CD1c-positive myeloid dendritic cell (primary cell): ENCODE results near the gene GRB10.

Experiments
- DNase-seq: peaks from one replicate; pipeline ENCODE4 v3.0.0-alpha.2; 2016; ENCODE audit errors: extremely low spot score

GRB10 gene

GRCh38 chr7:50653981-50654425, 128.7 kb downstream of the GRB10 start:
- DNase-seq, result no peak

DNA sequence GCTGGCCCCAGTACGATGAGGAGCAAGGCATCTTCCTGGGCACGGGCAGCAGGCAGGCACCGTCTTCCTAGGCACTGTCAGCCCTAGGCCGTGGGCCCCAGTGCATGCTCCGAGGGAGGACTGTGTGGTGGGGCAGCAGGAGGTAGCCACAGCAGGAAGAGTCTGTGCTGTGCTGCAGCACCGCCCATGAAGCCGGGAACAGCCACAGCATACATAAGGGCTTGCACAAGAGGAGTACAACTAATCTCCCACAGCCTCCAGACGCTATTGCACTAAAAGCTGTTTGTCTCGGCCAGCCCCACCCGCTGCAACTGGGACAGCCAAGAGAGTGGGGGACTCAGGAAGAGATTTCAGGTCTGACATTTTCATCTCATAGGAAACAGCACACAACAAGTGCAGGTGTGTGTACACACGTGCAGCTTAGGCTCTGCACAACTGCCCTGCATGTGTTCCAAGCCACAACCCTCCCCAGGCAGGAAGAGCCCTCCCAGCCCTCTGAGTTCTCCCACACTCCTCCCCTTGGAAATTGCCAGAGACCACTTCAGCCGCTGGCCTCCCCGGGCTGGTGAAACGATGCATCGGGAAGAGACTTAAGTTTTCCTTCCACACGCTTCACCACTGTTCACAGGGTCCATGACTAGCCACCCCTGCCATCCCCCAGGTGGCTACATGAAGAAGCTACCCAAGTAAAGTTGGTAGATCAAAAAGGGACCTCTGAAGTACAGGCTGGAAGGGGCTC, 129.4 kb downstream of the GRB10 start:
- DNase-seq, result no peak

GRCh38 chr7:50652400-50653125, 130.1 kb downstream of the GRB10 start:
- no peak for DNase-seq

- peak; percentile 5 for DNase-seq
Observed at GRCh38 chr7:50651271-50651989, 131.3 kb downstream of the GRB10 start.

- DNase-seq, result no peak
Observed at GRCh38 chr7:50650057-50650664, 132.5 kb downstream of the GRB10 start.

DNA sequence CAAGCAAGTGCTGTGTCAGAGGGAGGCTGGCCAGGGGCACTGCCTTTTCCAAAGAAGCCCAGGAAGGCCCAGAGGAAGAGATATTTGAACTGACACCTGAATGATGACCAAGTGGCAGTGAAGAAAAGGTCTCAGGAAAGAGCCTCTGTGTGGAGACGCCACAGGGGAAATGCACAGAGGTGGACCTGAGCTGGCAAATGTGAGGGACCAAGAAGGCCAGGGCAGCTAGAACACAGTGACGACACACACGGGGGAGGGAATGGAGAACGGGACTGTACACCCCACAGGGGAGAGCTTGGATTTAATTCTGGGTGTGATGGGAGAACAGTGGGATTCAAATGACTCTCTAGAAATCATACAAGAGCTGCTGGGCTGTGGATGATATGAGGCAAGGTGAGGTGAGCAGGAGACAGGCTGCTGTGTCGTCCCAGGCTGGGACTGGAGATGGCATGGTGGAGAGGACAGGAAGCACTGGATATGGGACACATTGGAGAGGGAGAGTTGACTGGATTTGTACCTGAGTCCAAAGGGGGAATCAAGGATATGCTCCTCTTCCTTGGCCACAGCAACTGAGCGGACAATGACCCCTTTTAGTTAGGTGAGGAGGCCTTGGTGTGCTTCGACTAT, 133.3 kb downstream of the GRB10 start:
- DNase-seq, result no peak

DNA sequence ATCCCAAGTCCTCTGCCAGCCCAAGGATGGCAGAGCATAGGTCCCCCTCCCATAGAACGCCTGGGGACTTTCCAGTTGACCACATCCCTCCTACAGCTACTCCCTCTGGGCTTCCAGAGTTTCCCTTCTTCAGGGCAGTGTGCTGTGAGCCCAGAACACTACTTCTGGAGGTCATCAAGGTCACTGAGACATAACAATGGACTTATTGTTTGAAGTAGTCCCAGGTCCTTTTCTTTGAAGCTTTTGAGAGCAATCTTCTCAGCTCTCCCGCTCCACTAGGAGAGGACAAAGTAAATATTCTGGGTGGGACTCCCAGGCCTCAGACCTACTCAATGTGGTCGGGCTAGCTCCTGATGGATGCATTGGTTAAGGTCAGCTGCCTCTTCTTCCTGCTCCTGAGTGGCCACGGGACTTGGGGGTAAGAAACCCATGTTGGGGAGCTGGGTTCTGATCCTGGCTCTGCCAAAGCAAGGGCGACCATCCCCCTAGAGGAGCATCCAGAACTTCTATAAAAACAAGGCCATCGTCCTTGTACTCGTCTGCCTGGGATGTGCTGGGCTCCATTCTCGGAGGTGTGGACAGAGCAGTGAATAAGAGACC, 134.0 kb downstream of the GRB10 start:
- DNase-seq, result no peak

DNA sequence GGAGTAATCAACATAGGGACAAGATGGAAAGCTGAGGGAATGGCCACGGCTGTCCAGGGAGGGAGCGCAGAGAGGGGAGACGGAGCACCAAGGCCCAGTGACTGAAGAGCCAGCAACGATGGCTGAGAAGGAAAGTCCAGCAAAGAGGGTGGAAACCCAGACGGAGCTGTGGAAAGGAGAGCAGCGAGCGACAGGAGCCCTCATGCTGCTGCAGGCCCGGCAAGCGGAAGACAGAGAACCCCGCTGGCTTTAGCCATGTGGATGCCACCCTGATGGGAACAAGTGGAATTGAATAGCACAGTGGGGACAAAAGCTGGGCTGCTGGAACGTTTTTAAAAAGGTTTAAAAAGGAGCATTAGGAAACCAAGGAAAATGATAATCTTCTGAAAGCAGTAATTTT, 134.6 kb downstream of the GRB10 start:
- DNase-seq, result no peak

- no peak for DNase-seq
Observed at GRCh38 chr7:50647286-50647980, 135.3 kb downstream of the GRB10 start.

DNA sequence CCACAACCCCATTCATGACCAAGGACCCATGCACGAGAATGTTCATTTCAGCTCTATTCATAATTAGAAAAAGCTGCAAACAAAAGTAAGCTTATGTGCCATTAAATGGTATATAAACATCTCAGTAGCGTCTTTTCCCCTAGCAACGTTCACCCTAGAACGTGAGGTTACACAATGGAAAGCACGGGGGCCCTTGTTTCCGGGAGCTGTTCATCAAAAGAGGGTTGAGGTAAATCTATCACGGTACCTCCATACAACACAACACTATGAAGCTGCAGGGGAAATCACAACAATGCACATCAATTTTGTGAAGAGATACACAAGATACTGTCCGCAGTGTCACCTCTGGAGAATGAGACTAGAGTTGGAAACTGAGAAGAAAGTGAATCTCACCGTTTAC, 136.6 kb downstream of the GRB10 start:
- DNase-seq, result no peak

DNA sequence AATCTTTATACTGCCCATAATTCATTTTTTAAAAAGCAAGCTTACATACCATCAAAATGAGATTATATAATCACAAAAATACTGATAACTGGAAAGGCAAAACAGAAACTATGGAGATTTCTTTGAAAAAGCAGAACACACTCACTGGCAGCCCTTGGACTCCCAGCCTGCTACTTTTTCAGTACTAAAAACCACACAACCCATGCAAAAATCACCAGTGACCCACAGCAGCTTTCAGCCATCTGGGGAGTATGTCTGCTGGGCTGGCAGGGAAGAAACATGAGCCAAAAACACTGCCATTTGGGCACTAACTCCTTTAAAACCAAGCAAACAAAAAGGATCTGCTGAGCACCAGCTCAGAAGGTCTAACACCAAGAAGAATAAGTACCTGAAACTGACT, 137.5 kb downstream of the GRB10 start:
- DNase-seq, result no peak

DNA sequence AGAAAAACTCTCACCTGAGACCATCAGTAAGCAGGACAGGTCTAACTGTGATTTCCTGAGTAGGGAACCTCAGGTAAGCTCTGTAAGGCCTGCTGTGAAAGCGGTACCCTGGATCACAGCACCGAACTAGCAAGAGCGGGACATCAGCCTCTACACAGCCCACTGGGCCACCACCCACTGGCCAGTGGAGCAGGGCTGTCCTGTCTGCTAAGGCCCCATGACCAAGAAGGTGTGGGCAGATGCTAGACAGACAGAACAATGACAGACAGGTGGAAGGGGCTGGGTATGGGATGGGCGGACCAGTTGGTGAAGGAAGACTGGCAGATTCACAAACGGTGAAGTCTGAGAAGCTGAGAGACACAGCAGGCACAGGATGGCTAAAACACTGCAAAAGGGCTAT, 138.1 kb downstream of the GRB10 start:
- DNase-seq, result no peak

DNA sequence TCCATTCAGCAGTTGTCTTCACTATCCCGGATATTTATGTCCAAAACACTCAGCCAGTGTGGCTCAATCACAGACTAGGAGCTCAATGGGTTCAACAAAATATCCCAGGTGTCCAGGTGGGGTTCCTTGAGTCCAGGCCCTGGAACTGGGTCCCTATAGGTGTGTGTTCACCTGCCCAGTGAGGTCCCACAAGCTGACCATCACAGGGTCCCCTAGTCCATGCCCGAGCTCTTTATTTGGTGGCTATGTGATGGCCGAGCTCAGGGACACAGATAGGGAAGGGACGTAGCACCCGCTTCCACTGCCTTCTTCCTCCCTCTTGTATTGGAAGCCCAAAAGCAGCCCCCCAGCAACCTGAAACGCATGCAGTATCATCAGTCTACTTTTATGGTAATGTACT, 138.6 kb downstream of the GRB10 start:
- DNase-seq, result no peak

DNA sequence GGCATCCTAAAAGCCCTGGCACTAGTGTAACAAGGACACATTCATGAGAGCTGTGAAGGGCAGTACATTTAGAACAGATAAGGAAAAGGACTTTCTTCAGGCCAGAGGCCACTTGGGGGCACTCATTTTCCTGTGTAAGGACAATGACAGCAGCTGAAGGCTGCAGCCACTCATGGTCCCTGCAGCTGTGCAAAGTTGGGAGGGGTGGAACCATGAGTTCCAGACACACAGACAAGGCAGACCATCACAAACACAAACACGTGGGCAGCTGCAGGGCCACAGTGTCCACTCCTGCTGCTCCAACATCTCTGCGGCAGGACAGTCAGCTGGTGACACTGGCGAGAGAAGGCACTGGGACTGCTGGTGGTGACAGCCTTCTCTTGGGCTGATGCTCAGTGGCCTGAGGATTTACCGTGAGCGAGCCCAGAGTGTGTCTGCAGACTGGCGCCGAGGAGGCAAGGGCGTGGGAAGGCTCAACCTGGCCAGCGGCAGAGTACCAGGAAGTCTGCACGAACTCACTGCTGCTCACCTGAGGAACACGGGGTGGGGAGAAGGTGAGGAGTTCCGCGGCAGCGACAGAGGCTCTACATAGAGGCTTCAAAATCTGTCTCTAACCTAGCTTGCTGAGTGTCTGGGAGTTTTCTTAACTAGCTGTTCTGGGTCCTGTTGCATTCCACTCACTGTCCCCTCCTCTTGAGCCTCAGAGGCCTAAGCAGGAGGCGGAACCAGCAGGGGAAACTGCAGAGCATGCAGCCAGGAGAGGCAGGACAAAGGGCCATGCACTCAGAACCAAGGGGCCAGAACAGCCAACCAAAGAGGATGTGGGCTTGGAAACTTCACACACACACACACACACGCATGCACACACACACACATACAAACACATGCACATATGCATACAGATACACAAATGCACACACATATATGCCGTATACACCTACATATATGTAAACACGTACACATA, 141.0 kb downstream of the GRB10 start:
- no peak for DNase-seq

DNA sequence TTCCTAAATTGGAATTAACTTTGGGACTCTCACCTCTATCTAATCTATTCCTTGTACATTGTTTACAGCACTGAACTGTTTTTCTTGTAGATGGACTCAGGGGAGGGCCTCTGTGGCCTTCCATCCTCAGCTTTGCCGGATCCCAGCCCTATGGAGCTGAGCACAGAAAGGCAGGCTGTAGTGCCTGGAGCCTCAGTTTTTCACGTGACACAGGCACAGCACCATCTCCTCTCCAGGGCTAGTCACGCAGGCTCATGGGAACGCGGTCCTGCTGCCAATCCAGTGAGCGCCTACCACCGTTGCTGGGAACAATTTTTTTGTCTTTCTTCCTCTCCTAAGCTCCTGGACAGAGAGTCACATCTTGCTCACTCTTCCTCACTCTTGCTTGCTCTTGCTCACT, 141.9 kb downstream of the GRB10 start:
- DNase-seq, result no peak

GRCh38 chr7:50640256-50640655, 142.4 kb downstream of the GRB10 start:
- no peak for DNase-seq

GRCh38 chr7:50637725-50638643, 144.7 kb downstream of the GRB10 start:
- no peak for DNase-seq

DNA sequence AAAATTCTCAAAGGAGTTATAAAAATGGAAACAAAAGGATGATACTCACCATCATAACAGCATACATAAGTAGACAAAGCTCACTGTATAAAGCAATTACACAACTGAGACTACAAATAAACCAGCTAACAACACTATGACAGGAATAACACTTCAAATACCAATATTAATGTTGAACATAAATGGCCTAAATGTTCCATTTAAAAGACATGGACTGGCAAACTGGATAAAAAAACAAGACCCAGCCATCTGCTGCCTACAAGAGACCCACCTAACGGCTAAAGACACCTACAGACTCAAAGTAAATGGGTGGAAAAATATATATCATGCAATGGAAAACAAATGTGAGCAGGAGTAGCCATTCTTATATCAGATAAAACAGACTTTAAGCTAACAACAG, 148.3 kb downstream of the GRB10 start:
- DNase-seq, result no peak

DNA sequence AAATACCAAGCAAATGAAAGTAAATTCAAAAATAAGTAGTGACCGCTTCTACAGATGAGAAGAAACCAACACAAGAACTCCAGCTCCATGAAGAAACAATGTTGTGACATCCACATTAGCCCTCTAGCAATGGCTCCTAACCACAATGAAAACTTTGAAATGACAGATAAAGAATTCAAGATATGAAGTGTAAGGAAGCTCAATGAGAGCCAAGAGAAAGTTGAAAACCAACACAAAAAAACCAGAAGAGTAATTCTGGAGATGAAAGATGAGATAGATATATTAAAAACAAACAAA, 149.3 kb downstream of the GRB10 start:
- no peak for DNase-seq
